Osteocyte (in vitro differentiated cells): ENCODE measurements around the gene MPG. TPM values are rescaled to one million over a fixed set of nuclear protein-coding genes. Genes with fewer than 3 reads are reported as not detected.
"Not testable (repeated sequence)": the region's sequence is repeated elsewhere in the genome, so short reads cannot be mapped to it uniquely, and the experiment has no call there.

Experiments
- DNase-seq: peaks from one replicate; pipeline ENCODE4 v3.0.0; 2021; ENCODE audit warnings: mixed read lengths; ENCODE audit not compliant: unreplicated experiment; ENCODE audit errors: extremely low spot score
- H3K27ac Mint-ChIP-seq: one replicate; pipeline ENCODE4 v1.8.0; 2021; ENCODE audit warnings: mild to moderate bottlenecking, mixed read lengths; ENCODE audit not compliant: unreplicated experiment
- H3K27me3 Mint-ChIP-seq: one replicate; pipeline ENCODE4 v1.8.0; 2021; ENCODE audit warnings: mixed read lengths; ENCODE audit not compliant: unreplicated experiment
- H3K36me3 Mint-ChIP-seq: one replicate; pipeline ENCODE4 v1.8.0; 2021; ENCODE audit warnings: mixed read lengths; ENCODE audit not compliant: unreplicated experiment
- H3K4me1 Mint-ChIP-seq: one replicate; pipeline ENCODE4 v1.8.0; 2021; ENCODE audit warnings: mixed read lengths; ENCODE audit not compliant: unreplicated experiment
- H3K4me3 Mint-ChIP-seq: one replicate; pipeline ENCODE4 v1.8.0; 2021; ENCODE audit warnings: mild to moderate bottlenecking, moderate library complexity, mixed read lengths; ENCODE audit not compliant: unreplicated experiment
- H3K9me3 Mint-ChIP-seq: one replicate; pipeline ENCODE4 v1.8.0; 2021; ENCODE audit warnings: mixed read lengths; ENCODE audit not compliant: unreplicated experiment
- CTCF ChIP-seq: fragments of 200-600 bp; sonication (generic); IDR thresholded peaks from 2 replicates; pipeline ENCODE4 v1.5.0; 2021; ENCODE audit warnings: antibody characterized with exemption, mild to moderate bottlenecking, moderate library complexity
- total RNA-seq: library from RNA; stranded (reverse); gene quantifications from 2 replicates; pipeline ENCODE4 v1.2.1, GENCODE V29; 2021

MPG gene
- total RNA-seq, 1 donor from 2014 or later: 71.6 TPM

DNA sequence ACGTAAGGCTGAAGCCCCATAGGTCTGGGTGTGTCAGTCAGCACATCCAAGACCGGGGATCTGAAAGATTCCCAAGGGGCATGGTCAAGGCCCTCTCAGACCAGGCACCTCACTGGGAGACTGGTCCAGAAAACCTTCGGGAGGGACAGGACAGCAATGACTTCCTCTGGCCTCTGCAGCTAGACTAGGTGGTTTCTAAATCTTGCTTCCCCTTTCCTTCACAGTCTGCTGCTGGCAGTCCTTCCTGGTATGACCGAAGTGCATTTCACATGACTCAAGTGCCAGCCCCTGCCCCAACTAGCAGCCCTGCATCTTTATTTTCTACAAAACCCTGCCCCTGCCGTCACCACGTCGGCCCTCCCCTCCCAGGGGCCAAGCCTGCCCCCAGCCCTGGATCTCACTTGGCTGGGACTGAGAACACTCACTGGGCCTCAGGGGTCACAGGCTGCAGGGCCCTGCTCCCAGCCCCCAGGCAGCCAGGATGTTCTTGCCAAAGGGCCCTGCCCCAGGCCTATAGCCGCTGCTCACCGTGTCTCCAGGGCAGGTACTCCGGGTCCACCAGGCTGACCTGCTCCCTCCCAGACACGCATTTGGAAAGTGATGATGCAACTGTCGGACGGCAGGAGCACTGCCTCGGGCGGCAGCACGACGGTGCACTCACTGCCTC, 42.9 kb upstream of the MPG start:
- Mint-ChIP-seq H3K27ac (no peak overlapping the region), H3K4me1 (no peaks in the 10 kb centered on the region), H3K36me3 (no peaks in the 10 kb centered on the region), H3K4me3 (no peak overlapping the region), H3K27me3 (no peaks in the 10 kb centered on the region), H3K9me3 (no peaks in the 10 kb centered on the region)
- TF ChIP-seq CTCF: no peak
- DNase-seq: peak; percentile 80

GRCh38 chr16:35678-36305, 42.2 kb upstream of the MPG start:
- H3K4me1 Mint-ChIP-seq: no peaks in the 10 kb centered on the region
- H3K9me3 Mint-ChIP-seq: no peaks in the 10 kb centered on the region
- no peaks in the 10 kb centered on the region for H3K27me3 Mint-ChIP-seq
- no peak overlapping the region for H3K4me3 Mint-ChIP-seq
- no peak for DNase-seq
- no peak overlapping the region for H3K27ac Mint-ChIP-seq
- no peaks in the 10 kb centered on the region for H3K36me3 Mint-ChIP-seq
- no peak for TF ChIP-seq CTCF

- peak; percentile 76 for DNase-seq
- TF ChIP-seq CTCF: no peak
- Mint-ChIP-seq H3K9me3 (no peaks in the 10 kb centered on the region), H3K36me3 (no peaks in the 10 kb centered on the region), H3K4me3 (no peak overlapping the region), H3K27ac (no peak overlapping the region), H3K4me1 (no peaks in the 10 kb centered on the region), H3K27me3 (no peaks in the 10 kb centered on the region)
Measured at GRCh38 chr16:36336-36984, 41.6 kb upstream of the MPG start.

- peaks cover 7% of the 10 kb centered on the region for H3K36me3 Mint-ChIP-seq
- H3K4me1 Mint-ChIP-seq: no peaks in the 10 kb centered on the region
- H3K4me3 Mint-ChIP-seq: no peak overlapping the region
- peak; percentile 30 for DNase-seq
- no peak for TF ChIP-seq CTCF
- H3K27me3 Mint-ChIP-seq: no peaks in the 10 kb centered on the region
- no peak overlapping the region for H3K27ac Mint-ChIP-seq
- no peaks in the 10 kb centered on the region for H3K9me3 Mint-ChIP-seq
Measured at GRCh38 chr16:37511-37910, 40.5 kb upstream of the MPG start.

- H3K9me3 Mint-ChIP-seq, H3K4me3 Mint-ChIP-seq, H3K4me1 Mint-ChIP-seq, H3K27me3 Mint-ChIP-seq, H3K27ac Mint-ChIP-seq, H3K36me3 Mint-ChIP-seq: not testable (repeated sequence)
- peak; percentile 82 for DNase-seq
Measured at GRCh38 chr16:38206-38605, 39.8 kb upstream of the MPG start.
